Measurements from ENCODE around the gene BCKDHB.
"Not testable (repeated sequence)": the region's sequence is repeated elsewhere in the genome, so short reads cannot be mapped to it uniquely, and the experiment has no call there.

The BCKDHB gene

GRCh38 chr6:80209430-80209829, 103.0 kb downstream of the BCKDHB start:
- no peak for DNase-seq (ENCODE audit: low spot score)

- DNase-seq (ENCODE audit: low spot score), result no peak
Observed at GRCh38 chr6:80210618-80211017, 104.1 kb downstream of the BCKDHB start.

- DNase-seq (ENCODE audit: low spot score), result no peak
Observed at GRCh38 chr6:80211286-80211685, 104.8 kb downstream of the BCKDHB start.

- not testable (repeated sequence) for DNase-seq (ENCODE audit: low spot score)
Observed at GRCh38 chr6:80211890-80212289, 105.4 kb downstream of the BCKDHB start.

GRCh38 chr6:80214436-80215022, 108.1 kb downstream of the BCKDHB start:
- DNase-seq (ENCODE audit: low spot score), result peak; percentile 63

GRCh38 chr6:80215063-80215462, 108.6 kb downstream of the BCKDHB start:
- DNase-seq (ENCODE audit: low spot score), result no peak

- DNase-seq (ENCODE audit: low spot score), result peak; percentile 59
Observed at GRCh38 chr6:80217794-80218193, 111.3 kb downstream of the BCKDHB start.

- DNase-seq (ENCODE audit: low spot score), result peak; percentile 80
Observed at GRCh38 chr6:80223743-80224212, 117.3 kb downstream of the BCKDHB start.

GRCh38 chr6:80226151-80226550, 119.7 kb downstream of the BCKDHB start:
- no peak for DNase-seq (ENCODE audit: low spot score)

- no peak for DNase-seq (ENCODE audit: low spot score)
Observed at GRCh38 chr6:80226699-80227098, 120.2 kb downstream of the BCKDHB start.

GRCh38 chr6:80227545-80228105, 121.2 kb downstream of the BCKDHB start:
- DNase-seq (ENCODE audit: low spot score), result no peak

- DNase-seq (ENCODE audit: low spot score), result no peak
Observed at GRCh38 chr6:80233262-80233661, 126.8 kb downstream of the BCKDHB start.

GRCh38 chr6:80233958-80234357, 127.5 kb downstream of the BCKDHB start:
- DNase-seq (ENCODE audit: low spot score), result no peak

- no peak for DNase-seq (ENCODE audit: low spot score)
Observed at GRCh38 chr6:80234401-80234800, 127.9 kb downstream of the BCKDHB start.

GRCh38 chr6:80234908-80235307, 128.4 kb downstream of the BCKDHB start:
- no peak for DNase-seq (ENCODE audit: low spot score)

- DNase-seq (ENCODE audit: low spot score), result no peak
Observed at GRCh38 chr6:80235647-80236046, 129.2 kb downstream of the BCKDHB start.

- DNase-seq (ENCODE audit: low spot score), result not testable (repeated sequence)
Observed at GRCh38 chr6:80238754-80239153, 132.3 kb downstream of the BCKDHB start.

GRCh38 chr6:80245043-80245442, 138.6 kb downstream of the BCKDHB start:
- DNase-seq (ENCODE audit: low spot score), result no peak

- no peak for DNase-seq (ENCODE audit: low spot score)
Observed at GRCh38 chr6:80249897-80250296, 143.4 kb downstream of the BCKDHB start.

GRCh38 chr6:80250391-80250997, 144.0 kb downstream of the BCKDHB start:
- peak; percentile 17 for DNase-seq (ENCODE audit: low spot score)

- no peak for DNase-seq (ENCODE audit: low spot score)
Observed at GRCh38 chr6:80251321-80251720, 144.8 kb downstream of the BCKDHB start.

GRCh38 chr6:80254716-80255115, 148.2 kb downstream of the BCKDHB start:
- no peak for DNase-seq (ENCODE audit: low spot score)

- no peak for DNase-seq (ENCODE audit: low spot score)
Observed at GRCh38 chr6:80256691-80257090, 150.2 kb downstream of the BCKDHB start.

- DNase-seq (ENCODE audit: low spot score), result no peak
Observed at GRCh38 chr6:80259118-80259517, 152.6 kb downstream of the BCKDHB start.
